Calu3 (cell line): ENCODE data around the gene SH2D3A. TPM values are rescaled to one million over a fixed set of nuclear protein-coding genes. Genes with fewer than 3 reads are reported as not detected.

Source experiments
- BruUV-seq: library from RNA; stranded (reverse); fragments of 400-500 nt; replicated peaks from 2 replicates; lab custom pipeline; 2021; lab: Mats Ljungman, UMichigan
- CTCF ChIA-PET: fragments of 300-600 bp; sonication (Branson Sonifier 250); formaldehyde crosslinking; loops from one replicate; lab custom pipeline; 2022; ENCODE audit warnings: antibody characterized with exemption; lab: Charles Lee
- DNase-seq: peaks from one replicate; pipeline ENCODE4 v3.0.0; 2022
- H3K27ac Mint-ChIP-seq: one replicate; pipeline ENCODE4 v1.8.0; 2022; ENCODE audit warnings: mixed read lengths; ENCODE audit not compliant: unreplicated experiment
- H3K27me3 Mint-ChIP-seq: one replicate; pipeline ENCODE4 v1.8.0; 2022; ENCODE audit warnings: mixed read lengths; ENCODE audit not compliant: unreplicated experiment
- H3K36me3 Mint-ChIP-seq: one replicate; pipeline ENCODE4 v1.8.0; 2022; ENCODE audit warnings: mild to moderate bottlenecking, moderate library complexity, mixed read lengths; ENCODE audit not compliant: insufficient read depth, unreplicated experiment
- H3K4me1 Mint-ChIP-seq: one replicate; pipeline ENCODE4 v1.8.0; 2022; ENCODE audit warnings: mild to moderate bottlenecking, low read depth, mixed read lengths; ENCODE audit not compliant: unreplicated experiment
- H3K4me3 Mint-ChIP-seq: one replicate; pipeline ENCODE4 v1.8.0; 2022; ENCODE audit warnings: mild to moderate bottlenecking, low read depth, moderate library complexity, mixed read lengths; ENCODE audit not compliant: unreplicated experiment
- H3K9me3 Mint-ChIP-seq: one replicate; pipeline ENCODE4 v1.8.0; 2022; ENCODE audit warnings: low read depth, mixed read lengths; ENCODE audit not compliant: unreplicated experiment
- intact Hi-C: fragments of 100-400 bp; cut with micrococcal nuclease; formaldehyde crosslinking; loops from one replicate; pipeline ENCODE4 v1.10.0; 2022; ENCODE audit not compliant: unreplicated experiment
- total RNA-seq: library from RNA; stranded (reverse); gene quantifications from 2 replicates; pipeline ENCODE4 v1.2.3, GENCODE V29; 2022
- TF ChIP-seq, protein P1 (sequence below): fragments of 200-600 bp; IDR thresholded peaks from one replicate; pipeline ENCODE4 v1.8.0; 2022; ENCODE audit warnings: antibody characterized with exemption; ENCODE audit not compliant: unreplicated experiment

Gene SH2D3A
- total RNA-seq, 1 experiment from 2014 or later: 64.0 TPM

- peaks cover under 1% of the 10 kb centered on the region for H3K9me3 Mint-ChIP-seq
- no TSS peak for BruUV-seq
- TF ChIP-seq, protein P1, sequence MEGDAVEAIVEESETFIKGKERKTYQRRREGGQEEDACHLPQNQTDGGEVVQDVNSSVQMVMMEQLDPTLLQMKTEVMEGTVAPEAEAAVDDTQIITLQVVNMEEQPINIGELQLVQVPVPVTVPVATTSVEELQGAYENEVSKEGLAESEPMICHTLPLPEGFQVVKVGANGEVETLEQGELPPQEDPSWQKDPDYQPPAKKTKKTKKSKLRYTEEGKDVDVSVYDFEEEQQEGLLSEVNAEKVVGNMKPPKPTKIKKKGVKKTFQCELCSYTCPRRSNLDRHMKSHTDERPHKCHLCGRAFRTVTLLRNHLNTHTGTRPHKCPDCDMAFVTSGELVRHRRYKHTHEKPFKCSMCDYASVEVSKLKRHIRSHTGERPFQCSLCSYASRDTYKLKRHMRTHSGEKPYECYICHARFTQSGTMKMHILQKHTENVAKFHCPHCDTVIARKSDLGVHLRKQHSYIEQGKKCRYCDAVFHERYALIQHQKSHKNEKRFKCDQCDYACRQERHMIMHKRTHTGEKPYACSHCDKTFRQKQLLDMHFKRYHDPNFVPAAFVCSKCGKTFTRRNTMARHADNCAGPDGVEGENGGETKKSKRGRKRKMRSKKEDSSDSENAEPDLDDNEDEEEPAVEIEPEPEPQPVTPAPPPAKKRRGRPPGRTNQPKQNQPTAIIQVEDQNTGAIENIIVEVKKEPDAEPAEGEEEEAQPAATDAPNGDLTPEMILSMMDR: no peak
- peaks cover 31% of the 10 kb centered on the region for H3K36me3 Mint-ChIP-seq
- CTCF ChIA-PET: no interaction called here
- intact Hi-C loops: no loop called here
- peaks cover 5% of the 10 kb centered on the region for H3K4me1 Mint-ChIP-seq
- no peak overlapping the region for H3K27ac Mint-ChIP-seq
- no peak overlapping the region for H3K4me3 Mint-ChIP-seq
- DNase-seq: no peak
- no peaks in the 10 kb centered on the region for H3K27me3 Mint-ChIP-seq
Measured at GRCh38 chr19:6712231-6712630, 55.0 kb downstream of the SH2D3A start.

- TF ChIP-seq, protein P1: no peak
- intact Hi-C loops: no loop called here
- H3K4me1 Mint-ChIP-seq: no peaks in the 10 kb centered on the region
- H3K36me3 Mint-ChIP-seq: peaks cover 27% of the 10 kb centered on the region
- BruUV-seq: no TSS peak
- H3K4me3 Mint-ChIP-seq: no peak overlapping the region
- H3K9me3 Mint-ChIP-seq: no peaks in the 10 kb centered on the region
- no peaks in the 10 kb centered on the region for H3K27me3 Mint-ChIP-seq
- DNase-seq: no peak
- no peak overlapping the region for H3K27ac Mint-ChIP-seq
- CTCF ChIA-PET: no interaction called here
Measured at GRCh38 chr19:6711605-6712004, 55.6 kb downstream of the SH2D3A start.

GRCh38 chr19:6711078-6711361 lies 56.2 kb downstream of the SH2D3A start:
- Mint-ChIP-seq H3K9me3 (no peaks in the 10 kb centered on the region), H3K36me3 (peaks cover 22% of the 10 kb centered on the region), H3K27ac (no peak overlapping the region), H3K4me3 (no peak overlapping the region), H3K27me3 (no peaks in the 10 kb centered on the region), H3K4me1 (no peaks in the 10 kb centered on the region)
- no TSS peak for BruUV-seq
- TF ChIP-seq, protein P1: no peak
- no peak for DNase-seq
- CTCF ChIA-PET: no interaction called here
- intact Hi-C loops: no loop called here

- CTCF ChIA-PET: no interaction called here
- no peak overlapping the region for H3K4me3 Mint-ChIP-seq
- H3K27me3 Mint-ChIP-seq: no peaks in the 10 kb centered on the region
- no TSS peak for BruUV-seq
- DNase-seq: no peak
- no peaks in the 10 kb centered on the region for H3K9me3 Mint-ChIP-seq
- no peaks in the 10 kb centered on the region for H3K4me1 Mint-ChIP-seq
- TF ChIP-seq, protein P1: no peak
- intact Hi-C loops: no loop called here
- H3K27ac Mint-ChIP-seq: no peak overlapping the region
- H3K36me3 Mint-ChIP-seq: peaks cover 22% of the 10 kb centered on the region
Measured at GRCh38 chr19:6710273-6711077, 56.8 kb downstream of the SH2D3A start.
